ENCODE data around the gene CD180. TPM values are rescaled to one million over a fixed set of nuclear protein-coding genes. Genes with fewer than 3 reads are reported as not detected.
A peak's percentile ranks its signal among the peaks of the same experiment; 100 is the strongest.

The CD180 gene
- total and polyA plus RNA-seq, 4 donors: 0.86 to 1.7 (median 1.2) TPM

- H3K4me3 ChIP-seq (ENCODE audit: low read depth, low read length): no peak overlapping the region
- H3K9me3 ChIP-seq (ENCODE audit: control insufficient read depth, insufficient read depth, low read length): no peaks in the 10 kb centered on the region
- no peak for DNase-seq (ENCODE audit: low read depth in 4 of 6, low spot score in 6 of 6)
- H3K36me3 ChIP-seq (ENCODE audit: control insufficient read depth, insufficient read depth, low read length): no peaks in the 10 kb centered on the region
- H3K27me3 ChIP-seq (ENCODE audit: control insufficient read depth, insufficient read depth, low read length): no peaks in the 10 kb centered on the region
- WGBS (ENCODE audit: insufficient coverage): 91% methylated on average over 8 of the region's 12 CpGs
- no peak overlapping the region for H3K27ac ChIP-seq (ENCODE audit: low read depth, low read length)
- H3K4me1 ChIP-seq (ENCODE audit: control insufficient read depth, insufficient read depth, low read length): peaks cover 5% of the 10 kb centered on the region
These were observed 18.3 kb upstream of the CD180 start for GRCh38 chr5:67214707-67215447.

GRCh38 chr5:67214036-67214435, 17.4 kb upstream of the CD180 start:
- Histone ChIP-seq H3K9me3 (ENCODE audit: control insufficient read depth, insufficient read depth, low read length) (no peaks in the 10 kb centered on the region), H3K27me3 (ENCODE audit: control insufficient read depth, insufficient read depth, low read length) (no peaks in the 10 kb centered on the region), H3K4me1 (ENCODE audit: control insufficient read depth, insufficient read depth, low read length) (peaks cover 8% of the 10 kb centered on the region), H3K4me3 (ENCODE audit: low read depth, low read length) (no peak overlapping the region), H3K36me3 (ENCODE audit: control insufficient read depth, insufficient read depth, low read length) (no peaks in the 10 kb centered on the region), H3K27ac (ENCODE audit: low read depth, low read length) (no peak overlapping the region)
- DNase-seq (ENCODE audit: low read depth in 4 of 6, low spot score in 6 of 6): no peak
- 92% methylated on average over 5 of the region's 6 CpGs for WGBS (ENCODE audit: insufficient coverage)

- H3K36me3 ChIP-seq (ENCODE audit: control insufficient read depth, insufficient read depth, low read length): no peaks in the 10 kb centered on the region
- no peaks in the 10 kb centered on the region for H3K9me3 ChIP-seq (ENCODE audit: control insufficient read depth, insufficient read depth, low read length)
- peaks cover 9% of the 10 kb centered on the region for H3K4me1 ChIP-seq (ENCODE audit: control insufficient read depth, insufficient read depth, low read length)
- no peak for DNase-seq (ENCODE audit: low read depth in 4 of 6, low spot score in 6 of 6)
- no peak overlapping the region for H3K27ac ChIP-seq (ENCODE audit: low read depth, low read length)
- H3K27me3 ChIP-seq (ENCODE audit: control insufficient read depth, insufficient read depth, low read length): no peaks in the 10 kb centered on the region
- WGBS (ENCODE audit: insufficient coverage): 70% methylated on average over 2 of the region's 2 CpGs
- no peak overlapping the region for H3K4me3 ChIP-seq (ENCODE audit: low read depth, low read length)
These were observed 15.3 kb upstream of the CD180 start for GRCh38 chr5:67211926-67212325.

- 30% methylated on average over 8 of the region's 11 CpGs for WGBS (ENCODE audit: insufficient coverage)
- Histone ChIP-seq H3K4me3 (ENCODE audit: low read depth, low read length) (no peak overlapping the region), H3K36me3 (ENCODE audit: control insufficient read depth, insufficient read depth, low read length) (no peaks in the 10 kb centered on the region), H3K9me3 (ENCODE audit: control insufficient read depth, insufficient read depth, low read length) (no peaks in the 10 kb centered on the region), H3K27me3 (ENCODE audit: control insufficient read depth, insufficient read depth, low read length) (no peaks in the 10 kb centered on the region), H3K4me1 (ENCODE audit: control insufficient read depth, insufficient read depth, low read length) (peaks cover 4% of the 10 kb centered on the region), H3K27ac (ENCODE audit: low read depth, low read length) (no peak overlapping the region)
- peak; percentile 72 to 95 (median 77) for DNase-seq (ENCODE audit: low read depth in 4 of 6, low spot score in 6 of 6)
These were observed 12.7 kb upstream of the CD180 start for GRCh38 chr5:67209141-67209771.

GRCh38 chr5:67208403-67208802, 11.8 kb upstream of the CD180 start:
- Histone ChIP-seq H3K4me3 (ENCODE audit: low read depth, low read length) (no peak overlapping the region), H3K9me3 (ENCODE audit: control insufficient read depth, insufficient read depth, low read length) (no peaks in the 10 kb centered on the region), H3K4me1 (ENCODE audit: control insufficient read depth, insufficient read depth, low read length) (peaks cover 4% of the 10 kb centered on the region), H3K36me3 (ENCODE audit: control insufficient read depth, insufficient read depth, low read length) (no peaks in the 10 kb centered on the region), H3K27ac (ENCODE audit: low read depth, low read length) (no peak overlapping the region), H3K27me3 (ENCODE audit: control insufficient read depth, insufficient read depth, low read length) (no peaks in the 10 kb centered on the region)
- 93% methylated on average over 3 of the region's 3 CpGs for WGBS (ENCODE audit: insufficient coverage)
- no peak for DNase-seq (ENCODE audit: low read depth in 4 of 6, low spot score in 6 of 6)

- Histone ChIP-seq H3K9me3 (ENCODE audit: control insufficient read depth, insufficient read depth, low read length) (no peaks in the 10 kb centered on the region), H3K36me3 (ENCODE audit: control insufficient read depth, insufficient read depth, low read length) (no peaks in the 10 kb centered on the region), H3K27ac (ENCODE audit: low read depth, low read length) (no peak overlapping the region), H3K4me1 (ENCODE audit: control insufficient read depth, insufficient read depth, low read length) (peaks cover 4% of the 10 kb centered on the region), H3K4me3 (ENCODE audit: low read depth, low read length) (no peak overlapping the region), H3K27me3 (ENCODE audit: control insufficient read depth, insufficient read depth, low read length) (no peaks in the 10 kb centered on the region)
- DNase-seq (ENCODE audit: low read depth in 4 of 6, low spot score in 6 of 6): no peak
- WGBS (ENCODE audit: insufficient coverage): 91% methylated on average over 3 of the region's 4 CpGs
These were observed 10.3 kb upstream of the CD180 start for GRCh38 chr5:67206929-67207328.

GRCh38 chr5:67206461-67206860, 9.9 kb upstream of the CD180 start:
- H3K4me3 ChIP-seq (ENCODE audit: low read depth, low read length): no peak overlapping the region
- H3K36me3 ChIP-seq (ENCODE audit: control insufficient read depth, insufficient read depth, low read length): no peaks in the 10 kb centered on the region
- no peaks in the 10 kb centered on the region for H3K27me3 ChIP-seq (ENCODE audit: control insufficient read depth, insufficient read depth, low read length)
- no peak for DNase-seq (ENCODE audit: low read depth in 4 of 6, low spot score in 6 of 6)
- no peak overlapping the region for H3K27ac ChIP-seq (ENCODE audit: low read depth, low read length)
- no peaks in the 10 kb centered on the region for H3K9me3 ChIP-seq (ENCODE audit: control insufficient read depth, insufficient read depth, low read length)
- WGBS (ENCODE audit: insufficient coverage): no CpG with 5 or more reads among the region's 2 CpGs
- H3K4me1 ChIP-seq (ENCODE audit: control insufficient read depth, insufficient read depth, low read length): peaks cover 4% of the 10 kb centered on the region

- no peaks in the 10 kb centered on the region for H3K27me3 ChIP-seq (ENCODE audit: control insufficient read depth, insufficient read depth, low read length)
- no peak overlapping the region for H3K27ac ChIP-seq (ENCODE audit: low read depth, low read length)
- H3K4me1 ChIP-seq (ENCODE audit: control insufficient read depth, insufficient read depth, low read length): peaks cover 4% of the 10 kb centered on the region
- DNase-seq (ENCODE audit: low read depth in 4 of 6, low spot score in 6 of 6): no peak
- no peaks in the 10 kb centered on the region for H3K36me3 ChIP-seq (ENCODE audit: control insufficient read depth, insufficient read depth, low read length)
- H3K4me3 ChIP-seq (ENCODE audit: low read depth, low read length): no peak overlapping the region
- H3K9me3 ChIP-seq (ENCODE audit: control insufficient read depth, insufficient read depth, low read length): no peaks in the 10 kb centered on the region
- 84% methylated on average over 3 of the region's 3 CpGs for WGBS (ENCODE audit: insufficient coverage)
These were observed 9.4 kb upstream of the CD180 start for GRCh38 chr5:67205981-67206380.

GRCh38 chr5:67204821-67205220, 8.2 kb upstream of the CD180 start:
- Histone ChIP-seq H3K4me1 (ENCODE audit: control insufficient read depth, insufficient read depth, low read length) (peaks cover 4% of the 10 kb centered on the region), H3K9me3 (ENCODE audit: control insufficient read depth, insufficient read depth, low read length) (no peaks in the 10 kb centered on the region), H3K36me3 (ENCODE audit: control insufficient read depth, insufficient read depth, low read length) (no peaks in the 10 kb centered on the region), H3K27me3 (ENCODE audit: control insufficient read depth, insufficient read depth, low read length) (no peaks in the 10 kb centered on the region), H3K27ac (ENCODE audit: low read depth, low read length) (no peak overlapping the region), H3K4me3 (ENCODE audit: low read depth, low read length) (no peak overlapping the region)
- peak in 1 of 6 donors; percentile 56 for DNase-seq (ENCODE audit: low read depth in 4 of 6, low spot score in 6 of 6)
- WGBS (ENCODE audit: insufficient coverage): 20% methylated on average over 1 of the region's 5 CpGs

GRCh38 chr5:67203701-67204074, 7.1 kb upstream of the CD180 start:
- Histone ChIP-seq H3K4me1 (ENCODE audit: control insufficient read depth, insufficient read depth, low read length) (no peaks in the 10 kb centered on the region), H3K36me3 (ENCODE audit: control insufficient read depth, insufficient read depth, low read length) (no peaks in the 10 kb centered on the region), H3K4me3 (ENCODE audit: low read depth, low read length) (no peak overlapping the region), H3K27me3 (ENCODE audit: control insufficient read depth, insufficient read depth, low read length) (no peaks in the 10 kb centered on the region), H3K27ac (ENCODE audit: low read depth, low read length) (no peak overlapping the region), H3K9me3 (ENCODE audit: control insufficient read depth, insufficient read depth, low read length) (no peaks in the 10 kb centered on the region)
- no peak for DNase-seq (ENCODE audit: low read depth in 4 of 6, low spot score in 6 of 6)
- no CpG with 5 or more reads among the region's 2 CpGs for WGBS (ENCODE audit: insufficient coverage)

Data from spinal cord (tissue), 10 donors.